Measurements from ENCODE around the gene MRTFA.

Gene MRTFA

DNA sequence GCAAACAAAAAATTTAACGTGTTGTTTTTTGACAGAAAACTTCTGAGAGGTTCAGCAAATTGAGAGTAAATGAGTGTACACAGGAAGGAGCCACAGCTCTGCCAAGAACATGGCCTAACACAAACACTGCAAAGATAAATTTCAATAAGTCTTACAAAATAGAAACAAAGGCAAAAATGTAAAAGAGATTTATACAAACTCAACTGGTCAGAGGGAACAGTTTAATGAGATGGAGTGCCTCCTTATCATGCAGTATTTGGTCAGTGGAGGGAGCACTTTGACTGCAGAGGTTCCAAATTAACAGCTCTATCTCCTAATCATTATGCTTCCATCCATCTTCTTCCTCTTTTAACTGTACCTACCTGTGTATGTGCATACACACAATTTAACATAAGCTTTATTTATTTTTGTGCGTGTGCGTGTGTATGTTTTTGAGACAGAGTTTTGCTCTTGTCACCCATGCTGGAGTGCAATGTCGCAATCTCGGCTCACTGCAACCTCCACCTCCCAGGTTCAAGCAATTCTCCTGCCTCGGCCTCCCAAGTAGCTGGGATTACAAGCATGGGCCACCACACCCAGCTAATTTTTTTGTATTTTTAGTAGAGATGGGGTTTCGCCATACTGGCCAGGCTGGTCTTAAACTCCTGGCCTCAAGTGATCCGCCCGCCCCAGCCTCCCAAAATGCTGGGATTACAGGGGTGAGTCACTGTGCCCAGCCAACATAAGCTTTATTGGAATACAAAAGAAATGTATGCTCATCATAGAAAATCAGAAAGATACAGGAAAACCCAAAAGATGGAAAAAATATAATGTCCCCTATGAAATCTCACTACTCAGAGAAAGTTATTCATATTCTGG lies 111.9 kb downstream of the MRTFA start:
- Histone ChIP-seq H3K36me3 (ENCODE audit: control insufficient read depth, low read depth, low read length) (no peaks in the 10 kb centered on the region), H3K4me3 (ENCODE audit: low read length) (no peak overlapping the region), H3K9me3 (ENCODE audit: control insufficient read depth, low read depth, low read length) (no peaks in the 10 kb centered on the region), H3K4me1 (ENCODE audit: control insufficient read depth, low read depth, low read length) (no peaks in the 10 kb centered on the region), H3K27me3 (ENCODE audit: control insufficient read depth, insufficient read depth, low read length) (no peaks in the 10 kb centered on the region), H3K27ac (ENCODE audit: low read length) (no peak overlapping the region), H3K9ac (ENCODE audit: low read length) (no peak overlapping the region)

DNA sequence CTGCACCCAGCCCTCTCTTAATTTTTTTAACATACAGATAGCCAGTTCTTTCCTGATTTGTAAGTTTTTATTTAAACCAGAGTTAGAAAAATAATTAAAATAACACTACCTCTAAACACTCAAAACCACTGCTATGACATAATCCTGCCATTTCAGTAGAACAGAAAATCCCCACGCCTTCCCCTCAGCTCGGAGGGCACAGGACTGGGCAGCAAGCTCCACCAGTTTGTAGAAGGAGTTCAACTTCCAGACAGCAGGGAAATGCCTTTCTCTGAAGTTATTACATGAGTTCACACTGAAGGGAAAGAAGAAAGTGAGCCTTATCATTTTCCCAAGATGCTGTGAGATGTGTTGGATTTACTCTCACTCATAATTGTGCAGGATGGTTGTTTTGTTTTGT lies 114.4 kb downstream of the MRTFA start:
- Histone ChIP-seq H3K36me3 (ENCODE audit: control insufficient read depth, low read depth, low read length) (no peaks in the 10 kb centered on the region), H3K9ac (ENCODE audit: low read length) (no peak overlapping the region), H3K27me3 (ENCODE audit: control insufficient read depth, insufficient read depth, low read length) (no peaks in the 10 kb centered on the region), H3K27ac (ENCODE audit: low read length) (no peak overlapping the region), H3K4me1 (ENCODE audit: control insufficient read depth, low read depth, low read length) (peaks cover 11% of the 10 kb centered on the region), H3K4me3 (ENCODE audit: low read length) (no peak overlapping the region), H3K9me3 (ENCODE audit: control insufficient read depth, low read depth, low read length) (no peaks in the 10 kb centered on the region)

DNA sequence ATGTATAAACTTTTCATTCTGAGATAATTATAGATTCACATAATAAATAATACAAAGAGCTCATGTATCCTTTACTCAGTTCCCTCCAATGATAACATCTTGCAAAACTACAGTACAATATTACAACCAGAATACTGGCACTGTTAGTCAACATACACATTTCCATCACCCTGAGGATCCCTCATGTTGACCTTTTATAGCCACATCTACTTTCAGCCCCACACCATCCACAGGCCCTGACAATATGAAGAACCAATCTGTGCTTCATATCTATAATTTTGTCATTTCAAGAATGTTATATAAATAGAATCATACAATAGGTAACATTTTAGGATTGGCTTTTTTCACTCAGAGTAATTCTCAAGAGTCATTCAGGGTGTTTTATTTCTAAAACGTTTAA lies 115.5 kb downstream of the MRTFA start:
- Histone ChIP-seq H3K27ac (ENCODE audit: low read length) (no peak overlapping the region), H3K9me3 (ENCODE audit: control insufficient read depth, low read depth, low read length) (no peaks in the 10 kb centered on the region), H3K4me3 (ENCODE audit: low read length) (no peak overlapping the region), H3K27me3 (ENCODE audit: control insufficient read depth, insufficient read depth, low read length) (no peaks in the 10 kb centered on the region), H3K36me3 (ENCODE audit: control insufficient read depth, low read depth, low read length) (no peaks in the 10 kb centered on the region), H3K4me1 (ENCODE audit: control insufficient read depth, low read depth, low read length) (peaks cover 14% of the 10 kb centered on the region), H3K9ac (ENCODE audit: low read length) (no peak overlapping the region)

DNA sequence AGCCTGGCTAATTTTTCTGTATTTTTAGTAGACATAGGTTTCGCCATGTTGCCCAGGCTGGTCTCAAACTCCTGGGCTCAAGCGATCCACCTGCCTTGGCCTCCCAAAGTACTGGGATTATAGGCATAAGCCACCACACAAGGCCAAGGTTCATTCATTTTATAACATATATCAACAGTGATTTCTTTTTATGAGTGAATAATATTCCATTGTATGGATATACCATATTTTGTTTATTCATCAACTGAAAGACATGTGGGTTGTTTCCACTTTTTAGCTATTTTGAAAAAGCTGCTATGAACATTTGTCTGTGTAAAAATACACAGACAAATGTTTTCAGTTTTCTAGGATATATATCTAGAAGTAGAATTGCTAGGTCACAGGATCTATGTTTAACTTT lies 116.0 kb downstream of the MRTFA start:
- Histone ChIP-seq H3K27me3 (ENCODE audit: control insufficient read depth, insufficient read depth, low read length) (no peaks in the 10 kb centered on the region), H3K4me1 (ENCODE audit: control insufficient read depth, low read depth, low read length) (peaks cover 14% of the 10 kb centered on the region), H3K27ac (ENCODE audit: low read length) (no peak overlapping the region), H3K36me3 (ENCODE audit: control insufficient read depth, low read depth, low read length) (no peaks in the 10 kb centered on the region), H3K9ac (ENCODE audit: low read length) (no peak overlapping the region), H3K4me3 (ENCODE audit: low read length) (no peak overlapping the region), H3K9me3 (ENCODE audit: control insufficient read depth, low read depth, low read length) (no peaks in the 10 kb centered on the region)

DNA sequence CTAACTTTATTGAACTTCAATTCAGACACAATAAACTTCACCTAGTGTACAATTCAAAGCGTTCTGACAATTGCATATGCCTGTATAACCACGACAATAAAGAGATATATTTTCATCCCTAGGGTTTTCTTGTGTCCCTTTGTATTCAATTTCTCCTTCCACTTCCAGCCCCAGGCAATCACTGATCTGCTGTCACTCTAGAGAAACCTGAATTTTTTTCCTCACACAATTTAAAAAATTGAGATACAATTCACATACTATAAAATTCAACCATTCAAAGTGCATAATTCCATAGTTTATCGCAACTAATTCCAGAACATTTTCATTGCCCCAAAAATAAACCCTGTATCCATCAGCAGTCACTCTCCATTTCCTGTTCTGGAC lies 116.6 kb downstream of the MRTFA start:
- H3K27ac ChIP-seq (ENCODE audit: low read length), result no peak overlapping the region
- no peak overlapping the region for H3K4me3 ChIP-seq (ENCODE audit: low read length)

DNA sequence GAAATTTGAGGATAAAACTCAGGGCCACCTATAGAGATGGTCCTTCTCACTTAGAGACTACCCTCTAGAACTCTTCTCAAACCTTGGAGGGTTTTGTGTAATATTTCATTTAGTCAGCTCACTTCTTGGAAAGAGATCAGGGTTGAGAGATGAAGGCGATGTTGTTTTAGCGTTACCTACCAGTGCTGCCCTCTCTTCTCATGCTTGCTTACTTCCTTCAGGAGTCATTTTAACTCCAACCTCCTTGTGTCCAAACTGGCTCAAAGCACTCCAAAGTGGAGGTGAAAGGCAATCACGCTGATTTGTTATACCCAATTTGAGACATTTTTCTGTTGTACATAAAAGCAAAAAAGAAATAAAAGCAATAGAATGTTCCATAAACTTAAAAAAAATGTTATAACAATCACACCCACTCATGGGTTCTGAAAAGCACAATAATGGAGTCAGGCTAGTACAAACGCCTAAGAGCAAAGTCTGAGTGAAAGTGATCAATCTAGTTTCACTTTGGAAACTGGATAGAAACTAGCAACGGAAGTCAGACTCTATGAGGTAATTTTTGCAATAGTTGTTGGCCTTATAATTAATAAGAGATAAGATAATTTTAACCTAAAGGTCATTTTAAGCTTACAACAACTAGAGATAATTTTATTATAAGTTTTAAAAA lies 117.1 kb downstream of the MRTFA start:
- no peak overlapping the region for H3K27ac ChIP-seq (ENCODE audit: low read length)
- peaks cover 14% of the 10 kb centered on the region for H3K4me1 ChIP-seq (ENCODE audit: control insufficient read depth, low read depth, low read length)
- H3K9me3 ChIP-seq (ENCODE audit: control insufficient read depth, low read depth, low read length), result no peaks in the 10 kb centered on the region
- H3K36me3 ChIP-seq (ENCODE audit: control insufficient read depth, low read depth, low read length), result no peaks in the 10 kb centered on the region
- no peaks in the 10 kb centered on the region for H3K27me3 ChIP-seq (ENCODE audit: control insufficient read depth, insufficient read depth, low read length)
- no peak overlapping the region for H3K4me3 ChIP-seq (ENCODE audit: low read length)
- H3K9ac ChIP-seq (ENCODE audit: low read length), result no peak overlapping the region

More for the DNA sequence above, 116.6 kb downstream of the MRTFA start:
- H3K36me3 ChIP-seq (ENCODE audit: control insufficient read depth, low read depth, low read length), result no peaks in the 10 kb centered on the region
- peaks cover 14% of the 10 kb centered on the region for H3K4me1 ChIP-seq (ENCODE audit: control insufficient read depth, low read depth, low read length)
- H3K9ac ChIP-seq (ENCODE audit: low read length), result no peak overlapping the region
- H3K9me3 ChIP-seq (ENCODE audit: control insufficient read depth, low read depth, low read length), result no peaks in the 10 kb centered on the region
- no peaks in the 10 kb centered on the region for H3K27me3 ChIP-seq (ENCODE audit: control insufficient read depth, insufficient read depth, low read length)

DNA sequence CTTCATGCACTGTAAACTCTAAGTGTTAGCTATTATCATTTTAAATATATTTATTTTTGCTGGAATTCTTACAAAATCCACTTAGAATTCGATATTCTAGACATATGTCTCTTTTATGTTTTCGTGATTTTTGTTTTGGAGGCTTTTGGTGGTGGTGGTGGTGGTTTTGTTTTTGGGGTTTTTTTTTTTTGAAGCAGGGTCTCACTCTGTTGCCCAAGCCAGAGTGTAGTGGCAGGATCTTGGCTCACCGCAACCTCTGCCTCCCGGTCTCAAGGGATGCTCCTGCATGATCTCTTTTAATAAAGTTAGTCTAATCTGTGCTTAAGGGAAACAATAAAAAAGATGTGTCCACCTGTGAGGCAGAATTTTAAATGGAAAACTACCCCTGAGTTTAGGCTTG lies 117.7 kb downstream of the MRTFA start:
- H3K27ac ChIP-seq (ENCODE audit: low read length), result no peak overlapping the region

DNA sequence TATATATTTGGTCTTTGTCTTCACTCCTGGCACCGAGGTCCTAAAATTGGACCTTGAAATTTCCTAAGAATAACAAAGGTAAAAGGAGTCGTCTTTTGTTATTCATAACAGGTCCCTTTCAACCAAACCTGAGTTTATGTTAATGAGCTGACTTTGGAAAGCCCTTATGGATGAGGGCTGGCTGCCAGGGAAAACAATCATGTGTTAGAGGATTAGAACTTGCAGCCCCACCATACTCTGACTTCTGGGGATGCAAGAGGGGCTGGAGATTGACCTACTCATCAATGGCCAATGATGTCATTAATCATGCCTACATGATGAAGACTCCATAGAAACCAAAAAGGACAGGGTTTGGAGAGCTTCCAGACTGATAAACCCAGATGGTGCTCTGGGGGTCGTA lies 118.9 kb downstream of the MRTFA start:
- H3K36me3 ChIP-seq (ENCODE audit: control insufficient read depth, low read depth, low read length), result no peaks in the 10 kb centered on the region
- H3K9ac ChIP-seq (ENCODE audit: low read length), result no peak overlapping the region
- H3K4me1 ChIP-seq (ENCODE audit: control insufficient read depth, low read depth, low read length), result peaks cover 14% of the 10 kb centered on the region
- no peaks in the 10 kb centered on the region for H3K9me3 ChIP-seq (ENCODE audit: control insufficient read depth, low read depth, low read length)
- no peak overlapping the region for H3K4me3 ChIP-seq (ENCODE audit: low read length)
- H3K27me3 ChIP-seq (ENCODE audit: control insufficient read depth, insufficient read depth, low read length), result no peaks in the 10 kb centered on the region
- H3K27ac ChIP-seq (ENCODE audit: low read length), result no peak overlapping the region

More for the DNA sequence above, 117.7 kb downstream of the MRTFA start:
- Histone ChIP-seq H3K27me3 (ENCODE audit: control insufficient read depth, insufficient read depth, low read length) (no peaks in the 10 kb centered on the region), H3K36me3 (ENCODE audit: control insufficient read depth, low read depth, low read length) (no peaks in the 10 kb centered on the region), H3K4me3 (ENCODE audit: low read length) (no peak overlapping the region), H3K4me1 (ENCODE audit: control insufficient read depth, low read depth, low read length) (peaks cover 14% of the 10 kb centered on the region), H3K9me3 (ENCODE audit: control insufficient read depth, low read depth, low read length) (no peaks in the 10 kb centered on the region), H3K9ac (ENCODE audit: low read length) (no peak overlapping the region)

DNA sequence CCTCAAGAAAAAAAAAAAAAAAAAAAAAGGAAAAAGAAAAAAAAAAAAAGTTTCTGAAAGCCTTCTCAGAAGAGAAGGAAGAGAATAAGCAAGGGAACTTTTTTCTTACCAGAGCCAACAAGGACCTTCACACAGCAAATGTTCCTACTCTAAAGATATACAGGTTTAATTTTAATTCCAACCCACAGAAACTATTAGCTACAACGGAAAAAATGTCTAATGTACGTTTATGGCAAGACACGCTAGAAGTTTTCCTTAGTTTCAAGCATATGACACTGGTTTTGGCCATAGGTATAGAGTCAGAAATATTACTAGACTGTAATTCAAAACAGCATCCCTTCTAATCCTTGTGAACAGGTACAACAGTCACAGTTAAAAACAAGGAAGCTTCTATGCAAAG lies 120.1 kb downstream of the MRTFA start:
- Histone ChIP-seq H3K27me3 (ENCODE audit: control insufficient read depth, insufficient read depth, low read length) (no peaks in the 10 kb centered on the region), H3K27ac (ENCODE audit: low read length) (no peak overlapping the region), H3K4me3 (ENCODE audit: low read length) (no peak overlapping the region), H3K36me3 (ENCODE audit: control insufficient read depth, low read depth, low read length) (no peaks in the 10 kb centered on the region), H3K4me1 (ENCODE audit: control insufficient read depth, low read depth, low read length) (peaks cover 14% of the 10 kb centered on the region), H3K9ac (ENCODE audit: low read length) (no peak overlapping the region), H3K9me3 (ENCODE audit: control insufficient read depth, low read depth, low read length) (no peaks in the 10 kb centered on the region)

DNA sequence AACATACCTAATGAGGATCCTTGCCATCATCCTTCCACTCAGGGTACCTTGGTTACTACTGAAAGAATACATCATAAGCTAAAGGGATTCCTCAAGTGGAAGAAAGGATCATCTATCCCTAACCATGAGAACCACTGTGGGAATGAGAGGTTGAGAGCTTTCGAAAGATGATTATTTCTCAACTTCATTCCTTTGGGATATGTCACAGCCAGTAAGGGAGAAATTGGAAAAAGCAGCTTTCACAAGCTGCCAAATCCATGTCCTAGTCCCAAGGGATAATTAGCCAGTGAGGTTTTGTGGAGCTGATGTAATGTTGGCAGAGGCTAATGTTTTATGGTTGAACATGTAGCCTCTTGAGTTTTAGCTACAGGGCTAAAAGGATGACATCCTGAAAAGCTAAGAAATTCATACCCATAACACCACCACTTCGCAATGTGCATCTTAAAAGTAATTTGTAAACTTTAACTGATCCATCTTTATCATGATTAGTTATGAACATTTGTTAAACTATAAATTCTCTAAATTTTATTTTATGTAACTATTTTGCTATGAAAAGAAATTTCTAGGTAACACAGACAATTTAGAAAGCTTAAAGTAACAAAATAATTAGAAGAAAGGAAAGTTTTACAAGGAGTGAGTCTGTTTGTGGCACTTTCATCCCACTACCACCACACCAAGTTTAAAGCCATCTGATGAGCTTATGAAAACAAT lies 123.9 kb downstream of the MRTFA start:
- Histone ChIP-seq H3K9me3 (ENCODE audit: control insufficient read depth, low read depth, low read length) (no peaks in the 10 kb centered on the region), H3K9ac (ENCODE audit: low read length) (no peak overlapping the region), H3K4me3 (ENCODE audit: low read length) (no peak overlapping the region), H3K27me3 (ENCODE audit: control insufficient read depth, insufficient read depth, low read length) (no peaks in the 10 kb centered on the region), H3K4me1 (ENCODE audit: control insufficient read depth, low read depth, low read length) (peaks cover 7% of the 10 kb centered on the region), H3K36me3 (ENCODE audit: control insufficient read depth, low read depth, low read length) (no peaks in the 10 kb centered on the region), H3K27ac (ENCODE audit: low read length) (no peak overlapping the region)

DNA sequence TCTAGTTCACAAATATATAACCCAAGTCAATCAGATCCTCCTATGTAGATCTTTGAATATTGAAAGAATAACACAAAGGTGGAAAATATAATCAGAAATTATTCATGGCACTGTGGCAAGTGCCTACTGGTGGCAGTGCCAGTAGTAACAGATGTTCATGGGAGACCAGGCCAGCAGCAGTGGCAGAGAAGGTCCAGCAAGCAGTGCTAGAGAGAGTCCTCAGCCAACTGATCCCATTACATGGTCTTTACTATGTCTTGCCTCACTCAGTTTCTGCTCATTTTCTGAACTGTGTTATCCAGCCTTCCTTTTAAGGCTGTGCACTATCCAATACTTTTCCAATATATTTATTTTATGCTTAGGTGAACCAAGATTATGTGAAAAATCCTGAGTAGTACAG lies 124.9 kb downstream of the MRTFA start:
- Histone ChIP-seq H3K4me1 (ENCODE audit: control insufficient read depth, low read depth, low read length) (no peaks in the 10 kb centered on the region), H3K36me3 (ENCODE audit: control insufficient read depth, low read depth, low read length) (no peaks in the 10 kb centered on the region), H3K9ac (ENCODE audit: low read length) (no peak overlapping the region), H3K27ac (ENCODE audit: low read length) (no peak overlapping the region), H3K4me3 (ENCODE audit: low read length) (no peak overlapping the region), H3K27me3 (ENCODE audit: control insufficient read depth, insufficient read depth, low read length) (no peaks in the 10 kb centered on the region), H3K9me3 (ENCODE audit: control insufficient read depth, low read depth, low read length) (no peaks in the 10 kb centered on the region)
